Measurements from ENCODE around the gene RERE. TPM values are rescaled to one million over a fixed set of nuclear protein-coding genes. Genes with fewer than 3 reads are reported as not detected.

Gene RERE
- total and polyA plus RNA-seq, 2 donors (not counting 3 experiments of a cell fraction or from before 2014, with no cell fraction given) = 14.1 to 113 TPM

- dilution Hi-C loops (cut with MboI; ENCODE audit: extremely low pct_ligation_motif_present, low sequenced_read_pairs) = no loop called here
- TF ChIP-seq GATA2 (IDR thresholded peaks at IDR 0.05; ENCODE audit: insufficient read depth, insufficient read length, low read depth, low read length) (no peak), POLR2A (IDR thresholded peaks at IDR 0.05; ENCODE audit: low read depth, low read length) (no peak), CTCF (IDR thresholded peaks at IDR 0.05; ENCODE audit: extremely low read depth in 1 of 2, insufficient read depth in 1 of 2, low read depth in 1 of 2, low read length in 2 of 2) (no peak), JUN (IDR thresholded peaks at IDR 0.05; ENCODE audit: borderline replicate concordance, insufficient read depth, insufficient read length, low read depth) (no peak), MAX (IDR thresholded peaks at IDR 0.05; ENCODE audit: insufficient read depth, insufficient read length) (no peak), EZH2 (IDR thresholded peaks at IDR 0.05; ENCODE audit: borderline replicate concordance, low read depth, low read length, severe bottlenecking) (no peak), MYC (IDR thresholded peaks at IDR 0.05; ENCODE audit: low read depth, low read length) (no peak), FOS (IDR thresholded peaks at IDR 0.05; ENCODE audit: borderline replicate concordance, insufficient read depth, low read length) (no peak), POLR2AphosphoS5 (IDR thresholded peaks at IDR 0.05; ENCODE audit: insufficient read depth, low read depth, low read length) (no peak)
- Histone ChIP-seq H3K4me2 (ENCODE audit: insufficient read depth, low read length) (peak overlapping the region; percentile 97), H4K20me1 (replicated peaks; ENCODE audit: control insufficient read depth, extremely low read depth, insufficient read depth, low read length) (no peaks in the 10 kb centered on the region), H2AFZ (ENCODE audit: low read depth, low read length) (no peak overlapping the region), H3K36me3 (ENCODE audit: control insufficient read depth in 2 of 2, extremely low read depth in 1 of 2, insufficient read depth in 2 of 2, low read length in 2 of 2) (peaks cover 4 to 14% of the 10 kb centered on the region in 2 experiments), H3K9ac (replicated peaks; ENCODE audit: extremely low read depth, insufficient read depth, low read length) (peak overlapping the region; percentile 81), H3K27me3 (ENCODE audit: control insufficient read depth in 2 of 2, insufficient read depth in 2 of 2, low read length in 2 of 2) (no peaks in the 10 kb centered on the region), H3K79me2 (ENCODE audit: control insufficient read depth, insufficient read depth, low read length) (peaks cover 47% of the 10 kb centered on the region), H3K4me3 (replicated peaks in 1 of 3; ENCODE audit: insufficient read depth in 1 of 3, low read depth in 1 of 3, low read length in 3 of 3) (peak overlapping the region; percentile 79 to 90 (median 87)), H3K9me3 (replicated peaks; ENCODE audit: control insufficient read depth, insufficient read depth, low read length) (no peaks in the 10 kb centered on the region), H3K4me1 (ENCODE audit: control insufficient read depth, extremely low read depth, insufficient read depth, low read length) (peaks cover 23% of the 10 kb centered on the region), H3K27ac (ENCODE audit: insufficient read depth, low read depth, low read length) (peak overlapping the region; percentile 62), H3K9me1 (replicated peaks; ENCODE audit: control insufficient read depth, extremely low read depth, insufficient read depth, low read length) (no peaks in the 10 kb centered on the region)
- no peak for FAIRE-seq
- ChIA-PET CTCF (interaction anchor here (1.4 to 3.6 kb wide), 3 partner anchors 11 to 280 kb away, joined by 4 to 28 read pairs (median 12); no protein-coding TSS in a partner anchor), POLR2A (no interaction called here)
- no peak for DNase-seq (ENCODE audit: low read depth, low spot score)
- no TSS peak for BruUV-seq (replicated peaks)
- intact Hi-C loops (cut with micrococcal nuclease) = loop anchor here (5.0 to 10.0 kb wide), 2 partner anchors 249 to 432 kb away; no protein-coding TSS in a partner anchor
Measured at GRCh38 chr1:8423269-8423691, 394.2 kb downstream of the RERE start.
